NCI-H1694 treated with DMSO at 0.1 percent for 48 hours (cell line): ENCODE results near the gene SNAP47.

Experiments
- DNase-seq: peaks from one replicate; lab custom pipeline; 2025; lab: John Stamatoyannopoulos, UW

Gene SNAP47

DNA sequence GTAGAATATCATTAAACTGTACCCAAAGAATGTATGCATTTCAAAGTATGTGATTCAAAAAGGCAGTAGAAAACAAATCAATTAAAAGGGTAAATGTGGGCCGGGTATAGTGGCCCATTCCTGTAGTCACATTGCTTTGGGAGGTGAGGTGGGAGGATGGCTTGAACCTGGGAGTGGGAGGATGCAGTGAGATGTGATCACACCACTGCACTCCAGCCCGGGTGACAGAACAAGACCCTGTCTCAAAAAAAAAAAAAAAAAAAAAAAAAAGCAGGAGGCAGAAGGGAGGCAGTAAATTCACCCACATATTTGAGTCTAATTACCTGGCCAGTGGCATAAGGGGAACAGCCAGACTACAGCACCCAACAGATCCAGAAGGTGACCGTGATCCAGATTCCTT is 62.4 kb downstream of the SNAP47 start:
- DNase-seq: no peak

DNA sequence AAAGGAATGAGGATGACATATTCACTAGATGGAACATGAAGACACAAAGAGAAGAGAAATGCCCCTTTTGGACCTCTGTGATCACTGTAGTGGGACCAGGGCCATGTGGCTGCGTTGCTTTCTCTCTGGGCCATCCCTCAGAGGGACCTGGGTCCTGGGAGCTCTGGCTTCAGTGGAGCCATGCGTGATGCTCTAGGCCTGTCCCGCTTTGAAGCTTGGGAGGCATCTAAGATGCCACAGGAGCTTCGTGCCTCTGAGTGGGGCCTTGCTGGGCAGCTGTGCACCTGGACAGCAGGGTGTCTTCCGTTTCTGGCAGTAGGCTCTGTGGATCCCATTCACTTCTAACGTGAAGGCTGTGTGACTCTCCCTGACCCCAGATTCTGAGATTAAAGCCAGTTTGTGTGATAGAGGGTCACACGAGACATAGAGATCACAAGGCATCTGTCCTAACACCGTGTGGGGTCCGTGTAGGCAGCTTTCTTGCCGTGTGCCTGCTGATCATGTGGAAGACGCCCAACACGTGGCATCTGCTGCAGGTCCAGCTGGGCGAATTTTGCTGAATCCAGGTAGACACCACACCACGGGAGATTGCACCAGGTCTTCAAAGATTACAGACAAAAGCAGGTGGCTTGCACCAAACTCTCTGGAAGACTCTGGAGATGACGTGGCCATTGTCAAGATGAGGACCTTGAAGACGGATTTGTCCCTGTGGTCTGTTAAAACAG is 63.0 kb downstream of the SNAP47 start:
- no peak for DNase-seq

DNA sequence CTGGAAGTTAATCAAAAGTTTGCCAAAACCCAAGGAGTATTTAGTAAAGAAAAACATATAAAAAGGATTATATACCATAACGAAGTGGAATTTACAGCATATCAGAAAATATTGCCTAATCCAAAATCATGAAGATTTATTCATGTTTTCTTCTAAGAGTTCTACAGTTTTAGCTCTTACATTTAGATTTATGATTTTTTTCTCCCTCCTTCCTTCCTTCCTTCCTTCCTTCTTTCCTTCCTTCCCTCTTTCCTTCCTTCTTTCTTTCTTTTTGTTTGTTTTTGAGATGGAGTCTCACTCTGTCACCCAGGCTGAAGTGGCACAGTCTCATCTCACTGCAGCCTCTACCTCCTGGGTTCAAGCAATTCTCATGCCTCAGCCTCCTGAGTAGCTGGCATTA is 64.5 kb downstream of the SNAP47 start:
- DNase-seq: no peak

DNA sequence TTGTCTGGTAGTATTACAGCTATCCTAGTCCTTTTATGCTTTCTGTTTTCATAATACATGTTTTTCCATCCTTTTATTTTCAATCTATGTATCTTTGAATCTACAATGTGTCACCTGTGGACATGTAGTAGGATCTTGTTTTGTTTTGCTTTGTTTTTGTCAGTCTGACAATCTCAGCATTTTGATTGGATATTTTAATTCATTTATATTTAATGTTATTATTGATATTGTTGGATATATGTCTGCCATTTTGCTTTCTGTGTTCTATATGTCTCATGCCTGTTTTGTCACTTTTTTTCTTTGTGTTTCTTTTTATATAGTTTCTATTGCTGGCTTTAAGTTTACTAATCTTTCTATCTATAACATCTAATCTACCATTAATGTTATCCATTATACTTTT is 68.7 kb downstream of the SNAP47 start:
- DNase-seq: no peak

DNA sequence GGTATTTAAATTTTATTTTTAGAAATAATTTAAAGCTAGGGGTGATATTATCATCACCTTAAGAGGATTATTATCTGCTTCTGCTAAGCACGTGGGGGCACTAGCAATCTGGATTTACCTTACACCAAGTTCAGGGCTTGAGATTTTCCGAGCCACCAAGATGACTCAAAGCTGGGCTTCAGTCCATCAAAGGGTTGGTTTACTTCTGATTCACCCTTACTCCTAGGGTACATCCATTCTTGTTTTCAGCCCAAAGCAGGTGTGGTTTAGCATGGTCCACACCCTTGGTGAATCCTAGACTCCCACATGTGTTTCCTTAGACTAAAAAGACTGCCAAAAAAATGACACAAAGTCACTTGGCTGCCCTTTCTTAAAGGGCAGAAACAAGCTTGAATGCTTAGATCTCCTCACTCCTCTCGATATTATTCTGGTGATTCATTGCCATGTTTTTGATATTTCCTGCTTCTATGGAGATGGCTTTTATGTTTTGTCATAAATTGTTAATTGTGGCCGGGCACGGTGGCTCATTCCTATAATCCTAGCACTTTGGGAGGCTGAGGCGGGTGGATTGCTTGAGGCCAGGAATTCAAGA is 70.5 kb downstream of the SNAP47 start:
- DNase-seq: no peak

DNA sequence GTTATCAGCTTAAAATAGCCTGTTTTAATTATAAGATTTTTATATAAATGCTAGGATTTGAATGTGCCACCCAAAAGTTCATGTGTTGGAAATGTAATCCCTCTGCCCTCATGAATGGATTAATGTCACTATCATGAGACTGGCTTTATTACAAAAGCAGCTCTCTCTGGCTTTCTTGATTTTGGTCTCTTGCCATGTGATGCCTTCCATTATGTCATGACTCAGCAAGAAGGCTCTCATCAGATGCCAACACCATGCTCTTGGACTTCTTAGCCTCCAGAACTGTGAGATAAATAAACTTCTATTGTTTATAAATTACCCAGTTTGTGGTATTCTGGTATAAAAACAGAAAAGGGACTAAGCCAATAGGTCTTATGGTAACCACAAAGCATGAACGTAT is 73.3 kb downstream of the SNAP47 start:
- DNase-seq: no peak

DNA sequence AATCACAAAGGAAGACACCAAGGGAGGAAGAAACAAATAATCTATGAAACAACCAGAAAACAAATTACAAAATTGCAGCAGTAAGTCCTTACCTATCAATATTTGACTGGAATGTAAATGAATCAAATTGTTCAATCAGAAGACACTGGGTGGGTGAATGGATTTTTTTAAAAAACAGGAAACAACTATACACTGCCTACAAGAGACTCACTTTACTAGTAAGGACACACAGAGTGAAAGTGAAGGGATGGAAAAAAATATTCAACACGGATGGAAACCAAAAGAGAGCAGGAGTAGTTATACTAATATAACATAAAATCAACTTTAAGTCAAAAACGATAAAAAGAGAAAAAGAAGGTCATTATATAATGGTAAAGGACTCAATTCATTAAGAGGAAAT is 73.8 kb downstream of the SNAP47 start:
- no peak for DNase-seq

DNA sequence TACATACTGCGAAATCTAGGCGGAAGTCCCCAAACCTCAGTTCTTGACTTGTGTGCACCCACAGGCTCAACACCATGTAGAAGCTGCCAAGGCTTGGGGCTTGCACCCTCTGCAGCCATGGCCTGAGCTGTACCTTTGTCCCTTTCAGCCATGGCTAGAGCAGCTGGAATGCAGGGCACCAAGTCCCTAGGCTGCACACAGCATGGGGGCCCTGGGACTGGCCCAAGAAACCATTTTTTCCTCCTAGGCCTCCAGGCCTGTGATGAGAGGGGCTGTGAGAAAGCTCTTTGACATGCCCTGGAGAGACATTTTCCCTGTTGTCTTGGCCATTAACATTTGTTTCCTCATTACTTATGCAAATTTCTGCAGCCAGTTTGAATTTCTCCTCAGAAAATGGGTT is 78.7 kb downstream of the SNAP47 start:
- no peak for DNase-seq

DNA sequence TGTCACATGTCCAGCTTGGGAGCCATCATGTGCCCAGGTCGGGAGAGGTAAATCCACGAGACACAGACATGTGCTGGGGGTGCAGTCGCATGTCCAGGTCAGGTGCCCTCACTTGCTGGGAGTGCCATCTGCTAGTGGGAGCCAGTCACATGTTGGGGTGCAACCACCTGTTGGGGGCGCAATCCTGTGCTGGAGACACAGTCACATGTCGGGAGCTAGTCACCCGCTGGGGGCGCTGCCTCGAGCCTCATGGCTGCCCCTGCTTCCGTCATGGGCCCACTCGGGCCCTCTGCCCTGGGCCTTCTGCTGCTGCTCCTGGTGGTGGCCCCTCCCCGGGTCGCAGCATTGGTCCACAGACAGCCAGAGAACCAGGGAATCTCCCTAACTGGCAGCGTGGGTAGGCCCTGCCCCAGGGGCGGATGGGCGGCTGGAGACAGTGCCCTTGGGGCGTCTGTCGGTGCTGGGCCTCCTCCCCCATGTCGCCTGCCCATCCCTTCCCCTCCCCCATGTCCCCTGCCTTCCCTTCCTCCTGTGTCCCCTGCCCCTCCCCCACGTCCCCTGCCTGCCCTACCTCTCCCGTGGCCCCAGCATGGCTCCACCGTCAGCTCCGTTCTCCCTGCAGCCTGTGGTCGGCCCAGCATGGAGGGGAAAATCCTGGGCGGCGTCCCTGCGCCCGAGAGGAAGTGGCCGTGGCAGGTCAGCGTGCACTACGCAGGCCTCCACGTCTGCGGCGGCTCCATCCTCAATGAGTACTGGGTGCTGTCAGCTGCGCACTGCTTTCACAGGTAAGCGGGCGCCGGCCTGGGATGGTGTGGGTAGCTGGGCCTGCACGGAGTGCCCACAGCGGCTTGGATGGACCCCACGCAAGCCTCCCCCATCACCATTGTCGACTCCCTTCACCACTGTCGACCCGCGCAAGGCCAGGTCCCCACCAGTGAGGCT is 80.5 kb downstream of the SNAP47 start, which contains the start of gene PRSS38:
Gene PRSS38, plus strand, starts transcription at position 208 of the 942 bp plus-strand sequence. Its CDS starts 42 bp downstream, at position 250.
- no peak for DNase-seq

DNA sequence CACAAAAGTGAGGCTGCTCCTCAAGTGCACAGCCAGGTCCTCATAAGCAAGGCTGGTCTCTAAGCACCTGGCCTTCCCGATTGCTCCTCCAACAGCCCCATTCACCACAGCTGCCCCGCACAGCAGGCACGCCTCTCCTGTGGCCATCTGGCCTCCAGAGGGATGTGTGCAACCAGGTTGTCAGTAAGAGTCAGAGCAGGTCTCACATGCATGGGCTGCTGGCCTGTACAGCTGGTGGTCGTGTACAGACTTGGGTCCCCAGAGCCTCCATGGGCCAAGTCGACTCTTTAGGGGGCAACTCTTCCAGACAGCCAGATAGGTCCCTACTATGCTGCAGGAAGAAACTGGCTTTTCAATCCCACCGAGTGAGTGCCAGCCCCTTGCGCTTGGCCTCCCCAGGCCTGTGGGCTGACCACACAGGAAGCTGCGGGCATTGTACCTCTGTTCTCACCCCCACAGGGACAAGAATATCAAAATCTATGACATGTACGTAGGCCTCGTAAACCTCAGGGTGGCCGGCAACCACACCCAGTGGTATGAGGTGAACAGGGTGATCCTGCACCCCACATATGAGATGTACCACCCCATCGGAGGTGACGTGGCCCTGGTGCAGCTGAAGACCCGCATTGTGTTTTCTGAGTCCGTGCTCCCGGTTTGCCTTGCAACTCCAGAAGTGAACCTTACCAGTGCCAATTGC is 81.7 kb downstream of the SNAP47 start:
- no peak for DNase-seq

DNA sequence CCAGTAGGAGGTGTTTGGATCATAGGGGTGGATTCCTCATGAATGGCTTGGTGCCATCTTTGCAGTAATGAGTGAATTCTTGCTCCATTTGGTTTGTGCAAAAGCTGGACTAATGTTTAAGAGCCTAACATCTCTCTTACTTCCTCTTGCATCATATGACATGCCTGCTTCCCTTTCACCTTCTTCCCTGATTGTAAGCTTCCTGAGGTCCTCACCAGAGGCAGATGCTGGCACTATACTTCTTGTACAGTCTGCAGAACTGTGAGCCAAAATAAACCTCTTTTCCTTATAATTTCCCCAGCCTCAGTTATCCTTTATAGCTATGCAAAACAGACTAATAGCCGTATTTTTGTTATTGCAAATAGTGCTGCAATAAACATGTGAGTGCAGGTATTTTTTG is 88.3 kb downstream of the SNAP47 start:
- DNase-seq: no peak

DNA sequence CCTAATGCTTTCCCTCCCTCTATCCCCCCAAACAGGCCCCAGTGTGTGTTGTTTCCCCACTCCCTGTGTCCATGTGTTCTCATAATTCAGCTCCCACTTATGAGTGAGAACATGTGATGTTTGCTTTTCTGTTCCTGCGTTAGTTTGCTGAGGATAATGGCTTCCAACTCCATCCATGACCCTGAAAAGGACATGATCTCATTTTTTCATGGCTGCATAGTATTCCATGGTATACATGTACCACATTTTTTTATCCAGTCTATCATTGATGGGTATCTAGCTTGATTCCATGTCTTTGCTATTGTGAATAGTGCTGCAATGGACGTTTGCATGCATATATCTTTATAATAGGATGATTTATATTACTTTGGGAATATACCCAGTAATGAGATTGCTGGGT is 89.0 kb downstream of the SNAP47 start:
- DNase-seq: no peak

DNA sequence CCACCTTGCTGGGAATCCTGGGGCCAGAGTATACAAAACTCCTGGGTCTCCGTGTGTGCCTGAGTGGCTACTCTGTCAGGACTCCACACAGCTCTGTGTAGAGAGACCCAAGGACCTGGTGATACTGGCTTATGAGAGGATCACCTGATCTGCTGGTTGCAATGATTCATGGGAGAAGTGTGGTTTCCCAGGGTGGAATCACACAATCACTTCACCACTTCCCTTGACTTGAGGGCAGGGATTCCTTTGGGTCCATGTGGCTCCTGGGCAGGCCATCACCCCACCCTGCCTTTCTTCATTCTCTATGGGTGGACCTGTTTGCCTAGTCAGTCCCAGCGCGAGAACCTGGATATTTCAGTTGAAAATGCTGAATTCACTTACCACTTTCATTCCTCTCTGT is 93.6 kb downstream of the SNAP47 start:
- no peak for DNase-seq
